GM21367 (cell line): ENCODE results near the gene NFATC2.
"Not testable (repeated sequence)": the region's sequence is repeated elsewhere in the genome, so short reads cannot be mapped to it uniquely, and the experiment has no call there.

Experiments used
- ATAC-seq: cut with Tn5 transposase; IDR thresholded peaks from one replicate; pipeline ENCODE4 v1.9.1; 2021; ENCODE audit not compliant: unreplicated experiment

The NFATC2 gene

GRCh38 chr20:51481341-51481914 lies 61.1 kb downstream of the NFATC2 start:
- ATAC-seq: no peak

- peak; percentile 74 for ATAC-seq
Observed at GRCh38 chr20:51480507-51481270, 61.8 kb downstream of the NFATC2 start.

- ATAC-seq: not testable (repeated sequence)
Observed at GRCh38 chr20:51476106-51476505, 66.4 kb downstream of the NFATC2 start.

- ATAC-seq: no peak
Observed at GRCh38 chr20:51473771-51474170, 68.7 kb downstream of the NFATC2 start.

GRCh38 chr20:51473256-51473655 lies 69.3 kb downstream of the NFATC2 start:
- no peak for ATAC-seq

GRCh38 chr20:51470907-51471411 lies 71.6 kb downstream of the NFATC2 start:
- no peak for ATAC-seq

- no peak for ATAC-seq
Observed at GRCh38 chr20:51470499-51470820, 72.1 kb downstream of the NFATC2 start.

GRCh38 chr20:51469578-51470498 lies 72.7 kb downstream of the NFATC2 start:
- ATAC-seq: no peak

GRCh38 chr20:51469046-51469445 lies 73.5 kb downstream of the NFATC2 start:
- no peak for ATAC-seq

- no peak for ATAC-seq
Observed at GRCh38 chr20:51468636-51469035, 73.9 kb downstream of the NFATC2 start.

GRCh38 chr20:51467956-51468626 lies 74.4 kb downstream of the NFATC2 start:
- ATAC-seq: no peak

GRCh38 chr20:51463998-51464397 lies 78.5 kb downstream of the NFATC2 start:
- no peak for ATAC-seq

GRCh38 chr20:51463560-51463959 lies 79.0 kb downstream of the NFATC2 start:
- no peak for ATAC-seq

- no peak for ATAC-seq
Observed at GRCh38 chr20:51462566-51463276, 79.8 kb downstream of the NFATC2 start.

GRCh38 chr20:51461846-51462245 lies 80.7 kb downstream of the NFATC2 start:
- not testable (repeated sequence) for ATAC-seq

- no peak for ATAC-seq
Observed at GRCh38 chr20:51461306-51461705, 81.2 kb downstream of the NFATC2 start.

- ATAC-seq: peak; percentile 97
Observed at GRCh38 chr20:51460569-51461265, 81.8 kb downstream of the NFATC2 start.

GRCh38 chr20:51460163-51460562 lies 82.4 kb downstream of the NFATC2 start:
- ATAC-seq: no peak

GRCh38 chr20:51458751-51459439 lies 83.6 kb downstream of the NFATC2 start:
- ATAC-seq: no peak
